Activated CD8-positive, alpha-beta T cell treated with anti-CD3 and anti-CD28 coated beads, Interleukin-2, amount 10 ng/mL, durations not matched to agents 7 days and 5 days (primary cell): ENCODE results near the gene UQCR10. TPM values are rescaled to one million over a fixed set of nuclear protein-coding genes. Genes with fewer than 3 reads are reported as not detected.

ENCODE experiments used
- ATAC-seq: fragments of 150-1000 bp; cut with Tn5 transposase; one replicate; pipeline ENCODE4 v1.10.0; 2021; ENCODE audit warnings: moderate library complexity
- CTCF ChIA-PET: fragments of 350-600 bp; sonication (Branson Sonifier 250); formaldehyde crosslinking; loops from one replicate; lab custom pipeline; 2021; ENCODE audit warnings: antibody characterized with exemption; lab: Charles Lee
- POLR2A ChIA-PET: fragments of 350-600 bp; sonication (Branson Sonifier 250); formaldehyde crosslinking; loops from one replicate; lab custom pipeline; 2021; ENCODE audit warnings: antibody characterized with exemption; lab: Charles Lee
- DNase-seq: peaks from one replicate; pipeline ENCODE4 v3.0.0-alpha.2; 2020
- H3K27ac Mint-ChIP-seq: one replicate; pipeline ENCODE4 v1.8.0; 2021; ENCODE audit warnings: mild to moderate bottlenecking, mixed read lengths
- H3K27me3 Mint-ChIP-seq: one replicate; pipeline ENCODE4 v1.8.0; 2021; ENCODE audit warnings: low read depth, mixed read lengths
- H3K36me3 Mint-ChIP-seq: one replicate; pipeline ENCODE4 v1.8.0; 2021; ENCODE audit warnings: low read depth, mixed read lengths
- H3K4me1 Mint-ChIP-seq: one replicate; pipeline ENCODE4 v1.8.0; 2021; ENCODE audit warnings: low read depth, mixed read lengths
- H3K4me3 Mint-ChIP-seq: one replicate; pipeline ENCODE4 v1.8.0; 2021; ENCODE audit warnings: mild to moderate bottlenecking, mixed read lengths
- H3K9me3 Mint-ChIP-seq: one replicate; pipeline ENCODE4 v1.8.0; 2022; ENCODE audit warnings: mixed read lengths; ENCODE audit not compliant: insufficient read depth
- total RNA-seq, 2 experiments: library from RNA; stranded (reverse); gene quantifications; one replicate each; pipeline ENCODE4 v1.2.3, GENCODE V29; 2021

The UQCR10 gene
- total RNA-seq, 2 experiments from 2014 or later: 102 to 103 TPM

- Mint-ChIP-seq H3K36me3 (peaks cover 28% of the 10 kb centered on the region), H3K4me1 (peaks cover 42% of the 10 kb centered on the region)
- POLR2A ChIA-PET: interaction anchor here (1.0 to 1.7 kb wide), 5 partner anchors 15 to 117 kb away, joined by 3 to 8 read pairs (median 4); partner anchors contain the start of genes ASCC2 and MTMR3
Observed at GRCh38 chr22:29766632-29767170, 468 bp upstream of the UQCR10 start, which contains the start of gene ZMAT5. ZMAT5 (minus strand) TSS chr22:29767007; CDS start chr22:29748544, 18,463 bp downstream.

GRCh38 chr22:29768052-29768693 lies 1.0 kb downstream of the UQCR10 start:
- CTCF ChIA-PET: no interaction called here
- Mint-ChIP-seq H3K27ac (peak overlapping the region; percentile 92), H3K27me3 (no peaks in the 10 kb centered on the region), H3K4me3 (peak overlapping the region; percentile 93), H3K9me3 (no peaks in the 10 kb centered on the region), H3K36me3 (peaks cover 31% of the 10 kb centered on the region), H3K4me1 (peaks cover 42% of the 10 kb centered on the region)
- POLR2A ChIA-PET: no interaction called here
- ATAC-seq: no peak
- no peak for DNase-seq

More at GRCh38 chr22:29766632-29767170, 468 bp upstream of the UQCR10 start, which contains the start of gene ZMAT5:
- no peaks in the 10 kb centered on the region for H3K9me3 Mint-ChIP-seq
- no peaks in the 10 kb centered on the region for H3K27me3 Mint-ChIP-seq
- ATAC-seq (peak; percentile 96), DNase-seq (peak; percentile 97)
- H3K27ac Mint-ChIP-seq: peak within 1 kb of the TSS; percentile 92
- peak within 1 kb of the TSS; percentile 93 for H3K4me3 Mint-ChIP-seq
- CTCF ChIA-PET: interaction anchor here (0.9 to 1.2 kb wide), 3 partner anchors 131 to 238 kb away, joined by 3 to 5 read pairs (median 5); no protein-coding TSS in a partner anchor

GRCh38 chr22:29769723-29770321 lies 2.7 kb downstream of the UQCR10 start:
- CTCF ChIA-PET: interaction anchor here (0.6 kb wide), 1 partner anchor 245 kb away, joined by 3 read pairs; no protein-coding TSS in a partner anchor
- peaks cover 31% of the 10 kb centered on the region for H3K36me3 Mint-ChIP-seq
- POLR2A ChIA-PET: interaction anchor here (0.6 kb wide), 1 partner anchor 70 kb away, joined by 3 read pairs; no protein-coding TSS in a partner anchor
- H3K27ac Mint-ChIP-seq: no peak overlapping the region
- no peaks in the 10 kb centered on the region for H3K9me3 Mint-ChIP-seq
- DNase-seq: no peak
- H3K4me1 Mint-ChIP-seq: peaks cover 33% of the 10 kb centered on the region
- H3K27me3 Mint-ChIP-seq: no peaks in the 10 kb centered on the region
- ATAC-seq: no peak
- H3K4me3 Mint-ChIP-seq: no peak overlapping the region

- POLR2A ChIA-PET: no interaction called here
- Mint-ChIP-seq H3K9me3 (no peaks in the 10 kb centered on the region), H3K4me3 (no peak overlapping the region), H3K4me1 (peaks cover 17% of the 10 kb centered on the region), H3K27ac (no peak overlapping the region), H3K27me3 (no peaks in the 10 kb centered on the region), H3K36me3 (peaks cover 27% of the 10 kb centered on the region)
- no peak for ATAC-seq
- no peak for DNase-seq
- CTCF ChIA-PET: interaction anchor here (1.4 kb wide), 1 partner anchor 232 kb away, joined by 5 read pairs; no protein-coding TSS in a partner anchor
Observed at GRCh38 chr22:29772170-29772641, 5.0 kb downstream of the UQCR10 start.

- no peak overlapping the region for H3K4me3 Mint-ChIP-seq
- ChIA-PET POLR2A (interaction anchor here (0.6 kb wide), 1 partner anchor 169 kb away, joined by 3 read pairs; no protein-coding TSS in a partner anchor), CTCF (interaction anchor here (0.8 to 1.4 kb wide), 3 partner anchors 231 to 482 kb away, joined by 3 to 5 read pairs (median 3); no protein-coding TSS in a partner anchor)
- no peaks in the 10 kb centered on the region for H3K27me3 Mint-ChIP-seq
- no peaks in the 10 kb centered on the region for H3K9me3 Mint-ChIP-seq
- H3K4me1 Mint-ChIP-seq: peaks cover 12% of the 10 kb centered on the region
- peaks cover 26% of the 10 kb centered on the region for H3K36me3 Mint-ChIP-seq
- ATAC-seq (no peak), DNase-seq (no peak)
- H3K27ac Mint-ChIP-seq: no peak overlapping the region
Observed at GRCh38 chr22:29773233-29773632, 6.1 kb downstream of the UQCR10 start.

- Mint-ChIP-seq H3K36me3 (no peaks in the 10 kb centered on the region), H3K4me1 (no peaks in the 10 kb centered on the region), H3K27ac (no peak overlapping the region), H3K27me3 (no peaks in the 10 kb centered on the region), H3K9me3 (no peaks in the 10 kb centered on the region), H3K4me3 (no peak overlapping the region)
- POLR2A ChIA-PET: no interaction called here
- no peak for DNase-seq
- CTCF ChIA-PET: no interaction called here
- ATAC-seq: no peak
Observed at GRCh38 chr22:29780220-29780619, 13.1 kb downstream of the UQCR10 start.

GRCh38 chr22:29780748-29781676 lies 13.8 kb downstream of the UQCR10 start:
- ChIA-PET POLR2A (interaction anchor here (1.1 kb wide), 1 partner anchor 14 kb away, joined by 4 read pairs; the partner anchor contains the start of genes UQCR10 and ZMAT5), CTCF (interaction anchor here (0.6 to 1.4 kb wide), 2 partner anchors 38 to 154 kb away, joined by 3 read pairs; no protein-coding TSS in a partner anchor)
- DNase-seq (no peak), ATAC-seq (no peak)
- Mint-ChIP-seq H3K4me3 (no peak overlapping the region), H3K36me3 (no peaks in the 10 kb centered on the region), H3K4me1 (no peaks in the 10 kb centered on the region), H3K27ac (no peak overlapping the region), H3K27me3 (no peaks in the 10 kb centered on the region), H3K9me3 (no peaks in the 10 kb centered on the region)

- CTCF ChIA-PET: interaction anchor here (1.4 kb wide), 1 partner anchor 153 kb away, joined by 3 read pairs; no protein-coding TSS in a partner anchor
Observed at GRCh38 chr22:29782061-29782845, 15.1 kb downstream of the UQCR10 start.

GRCh38 chr22:29784451-29785361 lies 17.5 kb downstream of the UQCR10 start:
- ChIA-PET POLR2A (no interaction called here), CTCF (interaction anchor here (1.4 kb wide), 1 partner anchor 220 kb away, joined by 3 read pairs; no protein-coding TSS in a partner anchor)
- Mint-ChIP-seq H3K36me3 (peaks cover 16% of the 10 kb centered on the region), H3K4me1 (no peaks in the 10 kb centered on the region), H3K9me3 (no peaks in the 10 kb centered on the region), H3K4me3 (no peak overlapping the region), H3K27me3 (no peaks in the 10 kb centered on the region), H3K27ac (no peak overlapping the region)
- ATAC-seq (no peak), DNase-seq (no peak)

More at GRCh38 chr22:29782061-29782845, 15.1 kb downstream of the UQCR10 start:
- no peak for DNase-seq
- Mint-ChIP-seq H3K9me3 (no peaks in the 10 kb centered on the region), H3K27me3 (no peaks in the 10 kb centered on the region), H3K4me3 (no peak overlapping the region), H3K27ac (no peak overlapping the region), H3K4me1 (no peaks in the 10 kb centered on the region), H3K36me3 (no peaks in the 10 kb centered on the region)
- ATAC-seq: no peak
- POLR2A ChIA-PET: interaction anchor here (0.8 to 1.1 kb wide), 2 partner anchors 9 to 16 kb away, joined by 3 to 4 read pairs; partner anchors contain the start of genes UQCR10 and ZMAT5
